AG10803 (cell line): ENCODE measurements around the gene ANKEF1.

ENCODE experiments used
- DNase-seq: peaks from one replicate; pipeline ENCODE4 v3.0.0; 2010; ENCODE audit warnings: low read depth
- H3K4me3 ChIP-seq: 2 replicates; pipeline ENCODE4 v1.5.1; 2011; ENCODE audit warnings: mild to moderate bottlenecking, low read length, control low read depth
- CTCF ChIP-seq: conservative IDR thresholded peaks from 2 replicates; pipeline ENCODE4 v1.5.1; 2011; ENCODE audit warnings: mild to moderate bottlenecking, low read length, control low read depth, inconsistent platforms

Gene ANKEF1

GRCh38 chr20:10060226-10060625 is 25.4 kb downstream of the ANKEF1 start:
- DNase-seq, result no peak
- H3K4me3 ChIP-seq, result no peak overlapping the region
- no peak for TF ChIP-seq CTCF

GRCh38 chr20:10061641-10062040 is 26.9 kb downstream of the ANKEF1 start:
- no peak for DNase-seq
- no peak overlapping the region for H3K4me3 ChIP-seq
- TF ChIP-seq CTCF, result no peak

- no peak for DNase-seq
- TF ChIP-seq CTCF, result no peak
- no peak overlapping the region for H3K4me3 ChIP-seq
Measured at GRCh38 chr20:10063482-10063881, 28.7 kb downstream of the ANKEF1 start.

- DNase-seq, result peak; percentile 55
- no peak overlapping the region for H3K4me3 ChIP-seq
- TF ChIP-seq CTCF, result no peak
Measured at GRCh38 chr20:10064611-10065010, 29.8 kb downstream of the ANKEF1 start.

GRCh38 chr20:10065154-10065833 is 30.5 kb downstream of the ANKEF1 start:
- DNase-seq, result peak; percentile 14
- TF ChIP-seq CTCF, result no peak
- H3K4me3 ChIP-seq, result no peak overlapping the region

GRCh38 chr20:10067321-10067720 is 32.5 kb downstream of the ANKEF1 start:
- DNase-seq, result peak; percentile 71
- no peak overlapping the region for H3K4me3 ChIP-seq
- TF ChIP-seq CTCF, result no peak

GRCh38 chr20:10074513-10074912 is 39.7 kb downstream of the ANKEF1 start:
- peak; percentile 93 for DNase-seq
- H3K4me3 ChIP-seq, result no peak overlapping the region
- no peak for TF ChIP-seq CTCF
